ENCODE data around the gene MAG. TPM values are rescaled to one million over a fixed set of nuclear protein-coding genes. Genes with fewer than 3 reads are reported as not detected.

MAG gene
- total RNA-seq, 1 donor from 2014 or later = not detected

GRCh38 chr19:35254341-35255297 lies 37.3 kb upstream of the MAG start:
- no peak overlapping the region for H3K27ac Mint-ChIP-seq (ENCODE audit: unreplicated experiment)
- no peak overlapping the region for H3K4me3 Mint-ChIP-seq (ENCODE audit: unreplicated experiment)

GRCh38 chr19:35256566-35256965 lies 35.4 kb upstream of the MAG start:
- Mint-ChIP-seq H3K4me3 (ENCODE audit: unreplicated experiment) (no peak overlapping the region), H3K27me3 (ENCODE audit: unreplicated experiment) (peaks cover 3% of the 10 kb centered on the region), H3K9me3 (ENCODE audit: unreplicated experiment) (no peaks in the 10 kb centered on the region), H3K4me1 (ENCODE audit: unreplicated experiment) (no peaks in the 10 kb centered on the region), H3K27ac (ENCODE audit: unreplicated experiment) (no peak overlapping the region), H3K36me3 (ENCODE audit: unreplicated experiment) (no peaks in the 10 kb centered on the region)
- TF ChIP-seq, protein P1, sequence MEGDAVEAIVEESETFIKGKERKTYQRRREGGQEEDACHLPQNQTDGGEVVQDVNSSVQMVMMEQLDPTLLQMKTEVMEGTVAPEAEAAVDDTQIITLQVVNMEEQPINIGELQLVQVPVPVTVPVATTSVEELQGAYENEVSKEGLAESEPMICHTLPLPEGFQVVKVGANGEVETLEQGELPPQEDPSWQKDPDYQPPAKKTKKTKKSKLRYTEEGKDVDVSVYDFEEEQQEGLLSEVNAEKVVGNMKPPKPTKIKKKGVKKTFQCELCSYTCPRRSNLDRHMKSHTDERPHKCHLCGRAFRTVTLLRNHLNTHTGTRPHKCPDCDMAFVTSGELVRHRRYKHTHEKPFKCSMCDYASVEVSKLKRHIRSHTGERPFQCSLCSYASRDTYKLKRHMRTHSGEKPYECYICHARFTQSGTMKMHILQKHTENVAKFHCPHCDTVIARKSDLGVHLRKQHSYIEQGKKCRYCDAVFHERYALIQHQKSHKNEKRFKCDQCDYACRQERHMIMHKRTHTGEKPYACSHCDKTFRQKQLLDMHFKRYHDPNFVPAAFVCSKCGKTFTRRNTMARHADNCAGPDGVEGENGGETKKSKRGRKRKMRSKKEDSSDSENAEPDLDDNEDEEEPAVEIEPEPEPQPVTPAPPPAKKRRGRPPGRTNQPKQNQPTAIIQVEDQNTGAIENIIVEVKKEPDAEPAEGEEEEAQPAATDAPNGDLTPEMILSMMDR (IDR thresholded peaks at IDR 0.05) = no peak
- no peak for DNase-seq (ENCODE audit: extremely low spot score, unreplicated experiment)

More at GRCh38 chr19:35254341-35255297, 37.3 kb upstream of the MAG start:
- no peaks in the 10 kb centered on the region for H3K4me1 Mint-ChIP-seq (ENCODE audit: unreplicated experiment)
- peaks cover 21% of the 10 kb centered on the region for H3K27me3 Mint-ChIP-seq (ENCODE audit: unreplicated experiment)
- TF ChIP-seq, protein P1 (IDR thresholded peaks at IDR 0.05) = no peak
- DNase-seq (ENCODE audit: extremely low spot score, unreplicated experiment) = peak; percentile 77
- no peaks in the 10 kb centered on the region for H3K36me3 Mint-ChIP-seq (ENCODE audit: unreplicated experiment)
- no peaks in the 10 kb centered on the region for H3K9me3 Mint-ChIP-seq (ENCODE audit: unreplicated experiment)

GRCh38 chr19:35257113-35257461 lies 34.9 kb upstream of the MAG start:
- peaks cover 3% of the 10 kb centered on the region for H3K27me3 Mint-ChIP-seq (ENCODE audit: unreplicated experiment)
- no peak overlapping the region for H3K4me3 Mint-ChIP-seq (ENCODE audit: unreplicated experiment)
- no peaks in the 10 kb centered on the region for H3K9me3 Mint-ChIP-seq (ENCODE audit: unreplicated experiment)
- H3K4me1 Mint-ChIP-seq (ENCODE audit: unreplicated experiment) = peaks cover under 1% of the 10 kb centered on the region
- no peaks in the 10 kb centered on the region for H3K36me3 Mint-ChIP-seq (ENCODE audit: unreplicated experiment)
- TF ChIP-seq, protein P1 (IDR thresholded peaks at IDR 0.05) = no peak
- no peak overlapping the region for H3K27ac Mint-ChIP-seq (ENCODE audit: unreplicated experiment)
- peak; percentile 62 for DNase-seq (ENCODE audit: extremely low spot score, unreplicated experiment)

DNA sequence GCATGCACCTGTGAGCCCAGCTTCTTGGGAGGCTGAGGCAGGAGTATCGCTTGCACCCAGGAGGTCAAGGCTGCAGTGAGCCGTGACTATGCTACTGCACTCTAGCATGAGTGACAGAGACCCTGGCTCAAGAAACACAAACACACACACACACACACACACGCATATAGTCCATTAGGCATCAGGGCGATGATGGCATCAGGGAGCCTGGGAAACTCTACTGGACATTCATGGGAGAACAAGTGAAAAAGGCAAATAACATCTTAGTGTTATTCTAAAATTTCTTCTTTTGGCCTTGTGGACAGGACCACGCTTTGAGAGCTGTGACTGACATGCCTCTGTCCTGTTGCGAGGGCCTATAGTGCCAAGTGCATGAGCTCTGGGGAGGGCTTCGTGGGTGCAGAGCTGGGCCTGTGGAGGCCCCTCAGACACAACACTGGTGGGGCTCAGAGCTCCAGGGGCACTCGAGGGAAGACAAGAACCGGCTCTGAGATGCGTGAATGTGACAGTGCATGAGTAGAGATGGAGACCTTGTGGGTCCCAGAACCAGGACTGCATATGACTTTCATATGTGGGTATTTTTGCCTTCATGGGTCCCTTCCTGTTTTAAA lies 31.2 kb upstream of the MAG start:
- TF ChIP-seq, protein P1 (IDR thresholded peaks at IDR 0.05) = no peak
- H3K4me1 Mint-ChIP-seq (ENCODE audit: unreplicated experiment) = peaks cover 11% of the 10 kb centered on the region
- H3K27me3 Mint-ChIP-seq (ENCODE audit: unreplicated experiment) = peaks cover 3% of the 10 kb centered on the region
- H3K27ac Mint-ChIP-seq (ENCODE audit: unreplicated experiment) = no peak overlapping the region
- peak; percentile 74 for DNase-seq (ENCODE audit: extremely low spot score, unreplicated experiment)
- no peaks in the 10 kb centered on the region for H3K9me3 Mint-ChIP-seq (ENCODE audit: unreplicated experiment)
- no peak overlapping the region for H3K4me3 Mint-ChIP-seq (ENCODE audit: unreplicated experiment)
- H3K36me3 Mint-ChIP-seq (ENCODE audit: unreplicated experiment) = peaks cover 2% of the 10 kb centered on the region

All from osteocyte (in vitro differentiated cells).